Neuron (in vitro differentiated cells): ENCODE results near the gene TNP2.

ENCODE experiments used
- H2AFZ ChIP-seq: one replicate; pipeline ENCODE4 v1.6.1; 2013; ENCODE audit warnings: low read depth, mild to moderate bottlenecking, inconsistent platforms, low read length, moderate library complexity
- H3K27me3 ChIP-seq: one replicate; pipeline ENCODE4 v1.6.1; 2013; ENCODE audit warnings: low read length; ENCODE audit not compliant: insufficient read depth
- H3K36me3 ChIP-seq: one replicate; pipeline ENCODE4 v1.6.1; 2013; ENCODE audit warnings: low read length; ENCODE audit not compliant: insufficient read depth
- H3K4me1 ChIP-seq: one replicate; pipeline ENCODE4 v1.6.1; 2013; ENCODE audit warnings: low read length; ENCODE audit not compliant: insufficient read depth
- H3K4me3 ChIP-seq: 2 replicates; pipeline ENCODE4 v1.5.1; 2013; ENCODE audit warnings: mild to moderate bottlenecking, low read length, moderate library complexity
- H3K9me3 ChIP-seq: one replicate; pipeline ENCODE4 v1.6.1; 2013; ENCODE audit warnings: low read length

TNP2 gene

DNA sequence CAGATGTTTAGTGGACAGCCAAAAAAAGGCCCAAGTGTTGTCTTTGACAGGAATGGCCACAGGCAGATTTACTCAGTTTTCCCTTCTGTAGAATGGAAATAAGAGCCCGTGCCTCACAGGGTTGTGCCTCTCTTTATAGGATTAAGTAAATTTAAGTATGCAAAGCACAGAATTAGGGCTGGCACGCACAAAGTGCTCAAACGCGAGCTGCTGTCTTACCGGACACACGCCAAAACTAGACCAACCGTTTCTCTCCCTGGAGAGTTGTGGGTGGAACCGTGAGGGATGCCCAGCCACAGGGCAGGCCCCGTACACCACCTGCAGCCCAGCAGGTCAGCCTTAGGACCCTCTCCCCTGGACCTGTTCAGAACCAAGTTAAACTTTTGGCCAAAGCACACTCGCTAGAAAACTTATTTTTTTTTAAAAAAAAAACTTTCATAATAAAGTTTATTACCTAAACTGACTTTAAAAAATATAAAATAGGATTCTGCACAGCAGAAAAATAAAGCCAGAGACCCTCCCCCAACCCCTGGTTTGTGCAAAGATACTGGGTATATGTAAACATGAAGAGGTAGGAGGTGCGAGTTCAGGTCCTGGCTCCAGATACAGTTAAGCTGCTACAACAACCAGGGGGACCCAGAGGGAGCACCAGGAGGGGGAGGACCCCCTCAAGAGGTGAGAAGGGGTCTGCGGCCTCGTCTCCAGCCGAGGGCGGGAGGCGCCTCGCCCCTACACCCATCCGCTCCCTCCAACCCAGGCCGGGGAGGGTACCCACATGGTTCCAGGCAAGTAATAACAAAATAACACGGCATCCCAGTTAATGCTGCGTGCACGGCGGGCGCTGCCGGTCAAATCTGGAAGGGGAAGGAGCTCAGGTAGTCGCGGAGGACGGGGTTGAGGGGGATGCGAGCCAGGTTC lies 14.9 kb downstream of the TNP2 start:
- peaks cover 14% of the 10 kb centered on the region for H3K4me1 ChIP-seq
- no peaks in the 10 kb centered on the region for H3K36me3 ChIP-seq
- no peak overlapping the region for H2AFZ ChIP-seq
- H3K27me3 ChIP-seq, result no peaks in the 10 kb centered on the region
- H3K4me3 ChIP-seq, result peak overlapping the region; percentile 76
- H3K9me3 ChIP-seq, result no peaks in the 10 kb centered on the region

DNA sequence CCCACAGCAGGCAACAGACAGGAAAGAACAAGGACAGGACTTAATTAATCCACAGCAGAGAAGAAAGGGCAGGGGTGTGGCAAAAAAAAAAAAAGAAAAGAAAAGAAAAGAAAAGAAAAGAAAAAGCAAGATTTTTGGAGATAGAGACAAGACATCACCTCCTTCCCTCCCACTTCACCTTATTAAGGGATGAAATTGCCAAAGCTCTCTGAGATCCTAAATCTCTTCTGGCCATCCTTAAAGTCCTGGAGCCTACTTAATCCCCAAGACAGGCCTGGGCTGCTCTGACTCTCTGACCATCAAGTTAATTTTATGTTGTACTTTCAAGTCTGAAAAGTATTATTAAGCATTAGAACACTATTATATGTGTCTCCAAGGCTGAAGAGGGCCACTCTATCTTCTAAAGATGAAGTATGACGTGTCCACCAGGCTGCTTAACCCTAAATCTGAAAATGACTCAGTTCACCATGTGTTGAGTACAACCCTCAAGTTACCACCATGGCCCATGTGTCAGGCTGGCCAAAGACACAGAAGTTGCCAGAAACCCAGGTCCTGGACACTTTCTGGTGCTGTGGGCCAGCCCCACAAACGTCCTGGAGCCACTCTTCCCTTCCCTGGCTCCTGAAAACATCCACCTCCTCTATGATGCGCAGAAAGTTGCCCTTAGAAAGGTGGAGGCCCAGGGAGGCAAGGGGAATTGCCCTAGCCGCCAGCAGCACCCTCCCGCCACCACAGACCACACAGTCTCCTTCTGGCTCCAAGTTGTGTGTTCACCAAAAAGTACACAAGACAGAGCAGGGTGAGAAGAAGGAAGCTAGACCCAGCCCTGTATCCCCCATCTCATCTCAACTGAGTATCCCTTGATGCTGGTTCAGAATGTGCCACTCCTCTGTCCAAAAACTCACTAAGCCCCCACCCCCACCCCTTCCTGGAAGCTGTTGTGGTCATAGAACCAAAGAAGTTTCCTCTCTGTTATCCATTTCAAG lies 15.8 kb downstream of the TNP2 start:
- Histone ChIP-seq H3K4me1 (peaks cover 14% of the 10 kb centered on the region), H3K4me3 (no peak overlapping the region), H3K27me3 (no peaks in the 10 kb centered on the region), H2AFZ (no peak overlapping the region), H3K9me3 (no peaks in the 10 kb centered on the region), H3K36me3 (no peaks in the 10 kb centered on the region)

DNA sequence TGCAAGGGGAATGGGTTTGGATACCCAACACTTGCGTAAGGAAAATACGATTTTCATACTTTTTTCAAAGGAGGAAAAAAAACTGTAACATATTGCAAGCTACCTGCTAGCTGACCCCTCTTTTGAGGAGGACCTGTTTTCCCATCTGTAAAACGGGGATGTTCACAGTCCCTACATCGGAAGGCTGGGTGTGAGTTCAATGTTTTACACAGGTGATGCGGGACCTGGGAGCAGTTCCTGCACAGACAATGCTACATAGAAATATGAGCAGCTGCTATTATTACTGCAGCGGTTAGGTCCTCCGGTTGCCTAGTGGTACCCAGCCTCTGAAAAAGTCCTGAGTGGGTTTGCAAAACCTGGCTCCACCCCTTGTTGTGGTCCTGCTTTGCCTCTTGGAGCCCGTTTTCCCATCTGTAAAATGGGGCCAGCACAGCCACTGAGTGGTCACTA lies 16.6 kb downstream of the TNP2 start:
- peaks cover 14% of the 10 kb centered on the region for H3K4me1 ChIP-seq

DNA sequence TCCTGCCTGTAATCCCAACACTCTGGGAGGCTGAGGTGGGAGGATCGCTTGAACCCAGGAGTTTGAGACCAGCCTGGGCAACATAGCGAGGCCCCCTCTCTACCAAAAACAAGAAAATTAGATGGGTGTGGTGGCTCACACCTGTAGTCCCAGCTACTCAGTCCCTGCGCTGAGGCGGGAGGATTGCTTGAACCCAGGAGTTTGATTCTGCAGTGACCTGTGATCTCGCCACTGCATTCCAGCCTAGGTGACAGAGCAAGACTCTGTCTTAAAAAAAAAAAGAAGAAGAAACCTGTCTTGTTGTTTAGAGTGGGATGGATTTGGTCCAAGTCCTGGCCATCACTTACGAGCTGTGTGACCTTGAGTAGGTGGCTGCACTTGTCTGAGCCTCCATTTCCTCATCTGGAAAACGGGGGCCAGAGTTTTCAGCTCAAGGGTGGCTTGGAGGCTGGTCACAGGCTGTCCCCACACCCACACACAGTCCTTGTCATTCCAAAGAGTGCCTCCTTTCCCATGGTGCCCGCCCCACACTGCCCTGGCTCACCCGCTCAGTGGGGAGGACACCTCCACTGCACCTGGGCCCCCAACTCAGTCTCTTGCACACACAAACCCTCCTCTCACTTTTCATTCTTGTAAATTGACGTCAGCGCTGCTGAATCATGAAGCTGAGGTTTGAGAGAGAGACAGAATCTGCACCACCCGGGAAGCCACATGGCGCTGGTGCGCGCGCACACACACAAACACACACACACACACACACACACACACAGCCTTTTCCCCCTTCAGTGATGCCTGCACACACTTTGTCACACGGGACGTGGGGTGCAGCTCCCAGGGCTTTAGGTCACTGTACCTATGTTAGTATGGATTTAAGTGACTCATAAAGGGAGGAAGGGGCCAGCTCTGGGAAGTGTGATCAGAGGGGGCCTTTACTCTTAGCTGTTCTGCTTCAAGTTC lies 17.3 kb downstream of the TNP2 start:
- Histone ChIP-seq H3K36me3 (no peaks in the 10 kb centered on the region), H3K9me3 (no peaks in the 10 kb centered on the region), H3K4me1 (peaks cover 10% of the 10 kb centered on the region), H3K4me3 (no peak overlapping the region), H3K27me3 (no peaks in the 10 kb centered on the region), H2AFZ (no peak overlapping the region)

More for the DNA sequence above, 16.6 kb downstream of the TNP2 start:
- Histone ChIP-seq H3K27me3 (no peaks in the 10 kb centered on the region), H3K4me3 (no peak overlapping the region), H2AFZ (no peak overlapping the region), H3K36me3 (no peaks in the 10 kb centered on the region), H3K9me3 (no peaks in the 10 kb centered on the region)

DNA sequence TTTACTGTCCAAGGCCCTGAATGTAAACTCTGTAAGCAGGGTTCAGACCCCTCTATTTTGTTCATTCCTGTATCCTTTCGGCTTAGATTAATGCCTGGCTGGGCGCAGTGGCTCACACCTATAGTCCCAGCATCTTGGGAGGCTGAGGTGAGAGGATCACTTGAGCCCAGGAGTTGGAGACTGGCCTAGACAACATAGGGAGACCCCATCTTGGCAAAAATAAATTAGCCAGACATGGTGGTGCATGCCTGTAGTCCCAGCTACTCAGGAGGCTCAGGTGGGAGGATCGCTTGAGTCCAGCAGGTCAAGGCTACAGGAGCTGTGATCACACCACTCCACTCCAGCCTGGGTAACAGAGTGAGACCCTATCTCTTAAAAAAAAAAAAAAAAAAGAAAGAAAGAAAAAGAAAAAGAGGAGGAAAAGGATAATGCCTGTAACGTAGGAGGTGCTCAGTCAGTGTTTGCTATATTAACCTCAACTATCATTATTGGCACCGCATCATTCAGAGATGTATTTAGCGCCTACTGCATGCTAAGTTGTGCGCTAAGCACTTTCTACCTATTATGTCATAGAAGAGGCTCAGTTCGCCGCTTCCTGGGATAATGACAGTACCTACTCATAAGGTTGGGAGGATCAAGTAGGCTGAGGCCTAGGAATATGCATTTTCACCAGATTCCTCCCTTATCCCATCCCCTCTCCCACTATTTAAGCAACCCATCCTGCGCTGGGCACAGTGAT lies 18.2 kb downstream of the TNP2 start:
- Histone ChIP-seq H3K4me1 (peaks cover 9% of the 10 kb centered on the region), H2AFZ (no peak overlapping the region), H3K9me3 (no peaks in the 10 kb centered on the region)

DNA sequence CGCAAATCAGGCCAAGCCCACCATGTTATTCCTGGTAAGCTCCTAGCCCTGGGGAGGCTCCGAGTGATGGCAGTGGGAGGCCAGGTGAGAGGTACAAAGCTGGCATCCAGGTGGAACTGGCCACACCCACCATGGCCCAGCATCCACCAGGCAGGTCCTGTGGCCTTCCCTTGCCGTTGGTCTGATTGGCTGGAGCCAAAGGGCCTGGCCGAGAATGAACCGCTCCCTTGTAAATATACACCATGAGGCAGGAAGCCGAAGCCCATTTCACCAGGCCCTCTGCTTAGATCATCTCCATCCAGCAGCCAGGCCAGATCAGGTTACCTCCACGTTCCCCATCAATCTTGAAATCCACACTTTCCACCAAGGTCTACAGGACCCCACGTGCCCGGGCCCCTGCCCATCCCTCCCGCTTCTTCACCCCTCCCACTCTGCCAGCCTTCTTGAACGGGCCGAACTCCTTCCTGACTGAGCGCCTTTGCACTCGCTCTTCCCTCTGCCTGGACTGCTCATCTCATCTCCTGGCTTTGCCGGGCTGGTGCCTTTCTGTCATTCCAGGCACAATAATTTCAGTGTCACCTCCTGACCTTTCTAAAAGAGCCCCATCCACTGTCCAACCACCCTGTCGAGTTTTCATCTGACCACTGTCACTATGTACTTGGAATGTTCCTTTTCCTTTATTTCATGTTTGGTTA lies 18.9 kb downstream of the TNP2 start:
- H3K36me3 ChIP-seq, result no peaks in the 10 kb centered on the region
- H3K27me3 ChIP-seq, result no peaks in the 10 kb centered on the region
- H3K4me3 ChIP-seq, result no peak overlapping the region
- peaks cover 6% of the 10 kb centered on the region for H3K4me1 ChIP-seq
- H2AFZ ChIP-seq, result no peak overlapping the region
- no peaks in the 10 kb centered on the region for H3K9me3 ChIP-seq

More for the DNA sequence above, 18.2 kb downstream of the TNP2 start:
- no peak overlapping the region for H3K4me3 ChIP-seq
- no peaks in the 10 kb centered on the region for H3K27me3 ChIP-seq
- no peaks in the 10 kb centered on the region for H3K36me3 ChIP-seq

DNA sequence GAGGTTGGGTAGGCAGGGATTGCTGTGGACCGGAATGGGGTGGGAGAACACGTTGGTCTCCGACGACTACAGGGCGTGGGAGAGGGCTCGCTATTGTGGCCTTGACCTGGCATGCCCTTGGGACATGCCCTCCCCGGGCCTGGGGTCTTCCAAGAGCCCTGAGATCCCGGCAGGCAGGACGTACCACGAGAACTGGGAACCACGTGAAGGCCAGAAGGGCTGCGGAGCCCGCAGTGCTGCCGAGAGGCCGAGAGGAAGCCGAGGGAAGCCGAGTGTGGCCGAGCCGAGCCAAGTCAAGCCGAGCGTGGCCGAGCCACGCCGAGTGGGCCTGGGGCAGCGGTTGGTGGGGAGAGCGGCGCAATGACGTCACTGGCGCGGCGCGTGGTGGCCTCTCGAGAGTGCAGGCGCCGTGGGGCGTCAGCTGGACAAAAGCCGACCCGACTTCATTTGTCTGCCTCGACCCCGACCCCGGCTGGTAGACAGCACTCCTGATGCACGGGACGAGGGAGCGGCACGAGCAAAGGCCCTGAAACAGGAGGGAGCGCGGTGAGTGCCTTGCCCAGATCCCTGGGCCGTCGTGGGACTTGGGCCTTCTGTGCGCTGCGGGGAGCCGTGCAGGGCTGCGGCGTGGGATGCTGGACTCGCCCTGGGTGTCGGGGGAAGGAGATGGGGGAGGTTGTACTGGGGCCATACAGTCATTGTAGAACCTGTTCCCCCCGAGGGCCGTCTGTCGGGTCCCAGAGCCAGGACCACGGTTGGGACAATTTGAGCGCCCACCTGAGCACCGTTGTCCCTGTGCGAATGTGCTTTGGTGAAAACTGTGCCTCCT lies 19.7 kb downstream of the TNP2 start:
- H3K4me1 ChIP-seq, result peaks cover 1% of the 10 kb centered on the region

DNA sequence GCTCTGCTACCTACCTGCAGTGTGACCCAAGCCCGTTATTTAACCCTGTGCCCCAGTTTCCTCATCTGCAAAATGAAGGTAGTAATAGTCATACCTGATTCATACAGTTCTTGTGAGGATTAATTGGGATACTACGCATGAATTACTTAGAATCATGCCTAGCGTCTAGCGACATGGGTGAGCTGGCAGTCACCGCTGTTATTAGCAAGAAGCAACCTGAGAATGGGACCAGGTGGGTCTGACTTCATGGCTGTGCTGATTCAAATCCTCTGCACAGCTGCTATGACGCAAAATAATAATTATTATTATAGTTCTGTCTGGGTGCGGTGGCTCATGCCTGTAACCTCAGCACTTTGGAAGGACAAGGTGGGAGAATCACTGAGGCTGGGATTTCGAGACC lies 21.0 kb downstream of the TNP2 start:
- Histone ChIP-seq H2AFZ (no peak overlapping the region), H3K4me1 (no peaks in the 10 kb centered on the region), H3K9me3 (no peaks in the 10 kb centered on the region), H3K27me3 (no peaks in the 10 kb centered on the region), H3K36me3 (no peaks in the 10 kb centered on the region), H3K4me3 (no peak overlapping the region)

More for the DNA sequence above, 19.7 kb downstream of the TNP2 start:
- Histone ChIP-seq H3K36me3 (no peaks in the 10 kb centered on the region), H2AFZ (no peak overlapping the region), H3K27me3 (no peaks in the 10 kb centered on the region), H3K4me3 (no peak overlapping the region), H3K9me3 (no peaks in the 10 kb centered on the region)

DNA sequence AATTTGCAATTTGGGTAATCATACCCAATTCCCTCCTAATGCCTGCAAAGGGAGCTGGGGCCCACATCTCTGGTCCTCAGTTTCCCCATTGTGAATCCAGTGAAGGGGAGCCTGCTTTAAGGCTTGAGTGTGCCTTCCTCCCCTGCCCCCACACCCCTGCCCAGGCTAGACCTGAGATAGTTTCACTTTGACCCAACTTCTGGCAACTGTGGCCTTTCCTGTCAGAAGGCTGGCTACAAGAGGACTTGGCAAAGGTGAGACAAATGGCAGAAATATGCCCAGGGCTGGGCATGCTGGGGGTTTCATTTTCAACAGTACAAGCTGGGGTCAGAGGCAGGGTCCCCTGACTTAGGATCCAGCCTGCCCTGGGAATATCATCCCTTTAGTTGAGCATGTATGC lies 23.1 kb downstream of the TNP2 start:
- no peaks in the 10 kb centered on the region for H3K27me3 ChIP-seq
- no peak overlapping the region for H2AFZ ChIP-seq
- no peaks in the 10 kb centered on the region for H3K9me3 ChIP-seq
- H3K4me3 ChIP-seq, result no peak overlapping the region
- no peaks in the 10 kb centered on the region for H3K36me3 ChIP-seq
- no peaks in the 10 kb centered on the region for H3K4me1 ChIP-seq

DNA sequence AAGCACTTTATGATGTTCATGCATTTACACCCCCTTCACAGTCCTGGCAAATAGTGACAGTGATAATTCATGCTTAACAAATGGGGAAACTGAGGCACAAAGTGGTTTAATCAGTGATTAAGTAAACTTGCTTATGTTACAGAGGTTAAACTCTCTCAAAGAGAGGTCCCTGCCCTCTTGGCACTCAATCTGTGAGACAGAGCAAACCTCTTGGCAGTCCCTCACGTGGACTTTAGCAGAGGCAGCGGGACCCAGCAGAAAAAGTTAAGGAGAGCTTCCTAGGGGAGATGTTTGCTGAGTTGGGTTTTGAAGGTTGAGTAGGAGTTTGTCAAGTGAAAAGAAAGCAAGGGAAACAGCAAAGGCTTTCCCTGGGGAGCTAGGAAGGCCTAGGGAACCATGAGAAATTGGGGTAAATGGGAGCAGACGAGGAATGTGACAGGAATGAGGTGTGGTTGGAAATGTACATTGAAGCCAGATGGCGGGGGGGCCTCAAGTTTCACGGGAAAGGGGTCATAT lies 23.8 kb downstream of the TNP2 start:
- H3K27me3 ChIP-seq, result no peaks in the 10 kb centered on the region
- no peak overlapping the region for H2AFZ ChIP-seq
- no peaks in the 10 kb centered on the region for H3K36me3 ChIP-seq
- no peak overlapping the region for H3K4me3 ChIP-seq
- no peaks in the 10 kb centered on the region for H3K9me3 ChIP-seq
- no peaks in the 10 kb centered on the region for H3K4me1 ChIP-seq

DNA sequence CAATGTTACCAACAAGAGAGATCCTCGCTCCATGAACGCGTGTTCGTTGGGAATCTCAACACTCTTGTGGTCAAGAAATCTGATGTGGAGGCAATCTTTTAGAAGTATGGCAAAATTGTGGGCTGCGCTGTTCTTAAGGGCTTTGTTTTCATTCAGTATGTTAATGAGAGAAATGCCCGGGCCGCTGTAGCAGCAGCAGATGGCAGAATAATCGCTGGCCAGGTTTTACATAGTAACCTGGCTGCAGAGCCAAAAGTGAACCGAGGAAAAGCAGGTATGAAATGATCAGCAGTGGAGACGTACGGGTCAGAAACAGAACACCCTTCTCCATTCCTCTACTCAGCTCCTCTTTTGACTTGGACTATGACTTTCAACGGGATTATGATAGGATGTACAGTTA lies 26.5 kb downstream of the TNP2 start:
- no peaks in the 10 kb centered on the region for H3K36me3 ChIP-seq
- H2AFZ ChIP-seq, result no peak overlapping the region
- peaks cover 2% of the 10 kb centered on the region for H3K9me3 ChIP-seq
- no peaks in the 10 kb centered on the region for H3K27me3 ChIP-seq
- H3K4me3 ChIP-seq, result no peak overlapping the region
- H3K4me1 ChIP-seq, result no peaks in the 10 kb centered on the region
